Stomach (tissue), 9 donors: ENCODE measurements around the gene COL4A2. TPM values are rescaled to one million over a fixed set of nuclear protein-coding genes. Genes with fewer than 3 reads are reported as not detected.

Experiments used
- DNase-seq, 2 donors: peaks; one replicate each; pipeline versions ENCODE4 v3.0.0 to v3.0.0-alpha.2; 2013 to 2019
- H3K27ac ChIP-seq, 5 donors: fragments of 200-600 bp in 4 of 5; sonication (generic) in 4 of 5; one replicate each; pipeline ENCODE4 v1.5.1; 2013 to 2019; ENCODE audit warnings: mild to moderate bottlenecking in 1 of 5, moderate library complexity in 1 of 5
- H3K27me3 ChIP-seq, 3 donors: fragments of 200-600 bp; sonication (generic); one replicate each; pipeline ENCODE4 v1.5.1; 2017 to 2019; ENCODE audit warnings: mixed run types in 1 of 3
- H3K36me3 ChIP-seq, 4 donors: fragments of 200-600 bp; sonication (generic); 1 replicate in 3 of 4; 2 replicates in 1 of 4; pipeline ENCODE4 v1.5.1; 2016 to 2019
- H3K4me1 ChIP-seq, 4 donors: fragments of 200-600 bp; sonication (generic); one replicate each; pipeline ENCODE4 v1.5.1; 2016 to 2019
- H3K4me3 ChIP-seq, 4 donors: fragments of 200-600 bp; sonication (generic) in 3 of 4; one replicate each; pipeline ENCODE4 v1.5.1; 2016 to 2019; ENCODE audit warnings: mild to moderate bottlenecking in 1 of 4
- H3K9me3 ChIP-seq, 4 donors: fragments of 200-600 bp; sonication (generic); one replicate each; pipeline ENCODE4 v1.5.1; 2016 to 2019
- CTCF ChIP-seq, 7 experiments: fragments of 450-650 bp in 4 of 7; fragments of 200-600 bp in 3 of 7; sonication (generic) in 3 of 7; IDR thresholded peaks; one replicate each; pipeline ENCODE4 v1.5.1; 2016 to 2019; ENCODE audit warnings: antibody characterized with exemption in 7 of 7, control low read depth in 2 of 7, mild to moderate bottlenecking in 1 of 7
- EP300 ChIP-seq: sonication (generic); formaldehyde crosslinking; IDR thresholded peaks from one replicate; pipeline ENCODE4 v1.6.1; 2017; ENCODE audit warnings: antibody characterized with exemption
- POLR2A ChIP-seq, 4 donors: fragments of 450-650 bp; IDR thresholded peaks; one replicate each; pipeline ENCODE4 v1.6.1; 2016; ENCODE audit warnings: antibody characterized with exemption in 4 of 4, control low read depth in 2 of 4, mild to moderate bottlenecking in 1 of 4, moderate library complexity in 1 of 4
- POLR2AphosphoS5 ChIP-seq, 3 donors: sonication (generic); formaldehyde crosslinking; IDR thresholded peaks; one replicate each; pipeline ENCODE4 v1.6.1; 2016; ENCODE audit warnings: antibody characterized with exemption in 3 of 3
- WGBS, 5 donors: extraction: QIAGEN DNeasy Blood & Tissue Kit in 3 of 5; methylation state at CpG; one replicate each; pipeline versions ENCODE4 v1.1.5 to v1.1.7; 2013 to 2018; 5-methylcytosine and 5-hydroxymethylcytosine counted together
- intact Hi-C: fragments of 100-400 bp; cut with DNase I; formaldehyde crosslinking; loops from one replicate; pipeline ENCODE4 v1.15.1; 2023; ENCODE audit warnings: low total_unique reads
- polyA plus RNA-seq, 3 donors: library from polyadenylated mRNA; stranded (reverse); fragments of 200-250 nt; gene quantifications; one replicate each; pipeline ENCODE4 v1.2.3, GENCODE V29; 2013
- total RNA-seq, 5 donors: library from RNA; depleted of rRNA; stranded (reverse); fragments of >200 nt; gene quantifications; one replicate each; pipeline versions ENCODE4 v1.1.0 to v1.2.3, GENCODE V29; 2014 to 2016
- donor health status: healthy with polysubstance abuse.
- donor health status: Bipolar disorder and iron deficiency.
- donor health status: healthy.

Gene COL4A2
- total and polyA plus RNA-seq, 8 donors: 24.0 to 531 (median 214) TPM

DNA sequence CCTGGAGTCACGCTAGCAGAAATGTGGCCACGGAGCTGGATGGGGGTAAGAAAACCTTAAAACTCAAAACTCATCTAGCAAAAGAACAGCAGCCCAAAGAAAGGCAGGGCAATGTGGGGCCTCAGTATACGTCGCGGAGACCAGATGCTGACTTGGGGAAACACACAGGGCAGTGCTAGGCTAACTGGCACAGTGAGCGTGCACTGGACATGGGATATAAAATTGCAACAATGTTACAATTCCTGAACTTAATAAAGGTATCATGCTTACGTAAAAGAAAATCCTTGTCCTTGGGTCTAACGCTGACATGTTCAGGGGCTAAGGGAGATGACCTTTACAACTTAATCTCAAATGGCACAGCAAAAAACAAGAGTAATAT lies 40.7 kb upstream of the COL4A2 start:
- Histone ChIP-seq H3K27me3 (peaks cover 0 to 12% (median 0%) of the 10 kb centered on the region in 3 donors), H3K4me3 (no peak overlapping the region), H3K27ac (peak overlapping the region in 4 of 5 donors; percentile 41 to 73 (median 62)), H3K36me3 (peaks cover 0 to 4% (median 0%) of the 10 kb centered on the region in 4 donors), H3K9me3 (no peaks in the 10 kb centered on the region), H3K4me1 (peaks cover 8 to 84% (median 47%) of the 10 kb centered on the region in 4 donors)
- intact Hi-C loops: no loop called here
- DNase-seq: no peak
- TF ChIP-seq EP300 (no peak), POLR2AphosphoS5 (IDR thresholded peaks at IDR 0.05) (no peak), POLR2A (IDR thresholded peaks at IDR 0.05) (no peak), CTCF (IDR thresholded peaks at IDR 0.05) (no peak)
- WGBS, 5 donors: 68 to 88% (median 86%) methylated on average over 8 of the region's 8 CpGs

GRCh38 chr13:110266983-110267382 lies 40.1 kb upstream of the COL4A2 start:
- Histone ChIP-seq H3K27me3 (peaks cover 0 to 7% (median 0%) of the 10 kb centered on the region in 3 donors), H3K9me3 (no peaks in the 10 kb centered on the region), H3K27ac (peak overlapping the region in 3 of 5 donors; percentile 20 to 73 (median 26)), H3K4me1 (peaks cover 8 to 78% (median 45%) of the 10 kb centered on the region in 4 donors), H3K4me3 (no peak overlapping the region), H3K36me3 (peaks cover 0 to 4% (median 0%) of the 10 kb centered on the region in 4 donors)
- TF ChIP-seq CTCF (IDR thresholded peaks at IDR 0.05) (no peak), POLR2A (IDR thresholded peaks at IDR 0.05) (no peak), EP300 (no peak), POLR2AphosphoS5 (IDR thresholded peaks at IDR 0.05) (no peak)
- DNase-seq: no peak
- intact Hi-C loops: no loop called here
- 40 to 63% (median 50%) methylated on average over 10 of the region's 10 CpGs for WGBS, 5 donors

GRCh38 chr13:110268061-110268460 lies 39.0 kb upstream of the COL4A2 start:
- no peaks in the 10 kb centered on the region for H3K9me3 ChIP-seq
- no peak for DNase-seq
- H3K27me3 ChIP-seq: peaks cover 0 to 4% (median 0%) of the 10 kb centered on the region in 3 donors
- H3K4me1 ChIP-seq: peaks cover 4 to 67% (median 40%) of the 10 kb centered on the region in 4 donors
- TF ChIP-seq POLR2A (IDR thresholded peaks at IDR 0.05) (no peak), POLR2AphosphoS5 (IDR thresholded peaks at IDR 0.05) (no peak), CTCF (IDR thresholded peaks at IDR 0.05) (no peak), EP300 (no peak)
- H3K27ac ChIP-seq: peak overlapping the region in 1 of 5 donors; percentile 29
- peaks cover 0 to 4% (median 0%) of the 10 kb centered on the region in 4 donors for H3K36me3 ChIP-seq
- intact Hi-C loops: no loop called here
- no peak overlapping the region for H3K4me3 ChIP-seq
- WGBS, 5 donors: 62 to 83% (median 79%) methylated on average over 6 of the region's 6 CpGs

DNA sequence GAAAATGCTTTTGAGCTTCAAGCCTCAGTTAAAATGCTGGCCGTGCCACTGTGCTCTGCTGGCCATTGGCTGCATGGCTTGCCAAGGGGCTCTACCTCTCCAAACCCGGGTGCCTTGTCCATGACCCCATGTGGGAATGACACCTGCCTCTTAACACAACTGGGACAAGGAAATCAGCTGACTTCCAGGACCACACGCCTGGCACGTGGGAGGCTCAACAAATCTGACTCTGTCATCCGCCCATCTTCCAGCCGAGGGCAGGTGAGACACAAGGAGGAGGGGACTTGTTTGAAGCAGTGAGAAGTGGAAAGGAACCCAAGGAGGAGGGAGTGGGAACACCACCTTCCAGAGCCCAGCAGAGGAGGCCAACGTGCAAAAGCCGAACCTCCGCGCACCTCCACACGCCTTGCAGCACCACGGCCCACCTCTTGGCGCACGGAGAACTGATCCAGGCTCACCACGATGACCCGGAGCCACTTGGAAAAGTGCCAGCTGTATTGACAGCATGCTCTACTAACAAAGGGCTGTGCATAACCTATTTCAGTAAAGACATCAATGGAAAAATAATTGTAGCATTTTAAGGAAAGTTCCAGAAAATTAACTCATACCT lies 38.4 kb upstream of the COL4A2 start:
- no peak for TF ChIP-seq POLR2AphosphoS5 (IDR thresholded peaks at IDR 0.05)
- no peak for TF ChIP-seq POLR2A (IDR thresholded peaks at IDR 0.05)
- no peak for TF ChIP-seq EP300
- no peak for TF ChIP-seq CTCF (IDR thresholded peaks at IDR 0.05)
- H3K9me3 ChIP-seq: no peaks in the 10 kb centered on the region
- peaks cover 0 to 61% (median 37%) of the 10 kb centered on the region in 4 donors for H3K4me1 ChIP-seq
- intact Hi-C loops: no loop called here
- H3K27ac ChIP-seq: peak overlapping the region in 1 of 5 donors; percentile 29
- no peak for DNase-seq
- peaks cover 0 to 4% (median 0%) of the 10 kb centered on the region in 4 donors for H3K36me3 ChIP-seq
- no peak overlapping the region for H3K4me3 ChIP-seq
- peaks cover 0 to 4% (median 0%) of the 10 kb centered on the region in 3 donors for H3K27me3 ChIP-seq
- 72 to 85% (median 81%) methylated on average over 10 to 16 of the region's 16 CpGs for WGBS, 5 donors
